Neural cell (in vitro differentiated cells): ENCODE measurements around the gene LAGE3. TPM values are rescaled to one million over a fixed set of nuclear protein-coding genes. Genes with fewer than 3 reads are reported as not detected.

Experiments
- H2AFZ ChIP-seq: fragments of 200-600, 300-800 bp; sonication (generic), shearing (Covaris generic); 2 replicates; pipeline ENCODE4 v1.6.0; 2014; ENCODE audit warnings: low read depth, mild to moderate bottlenecking, antibody characterized with exemption, low read length, moderate library complexity
- H3F3A ChIP-seq: fragments of 200-600 bp; shearing (Covaris generic); 2 replicates; pipeline ENCODE4 v1.6.1; 2016; ENCODE audit warnings: mild to moderate bottlenecking, moderate library complexity, mixed read lengths, antibody characterized with exemption, low read length; ENCODE audit not compliant: insufficient read depth, poor library complexity, severe bottlenecking
- H3K27ac ChIP-seq: fragments of 200-600, 300-800 bp; sonication (generic), shearing (Covaris generic); 2 replicates; pipeline ENCODE4 v1.5.1; 2014; ENCODE audit warnings: mild to moderate bottlenecking, low read length, moderate library complexity
- H3K27me3 ChIP-seq: fragments of 300-800, 200-600 bp; sonication (generic), shearing (Covaris generic); 2 replicates; pipeline ENCODE4 v1.6.0; 2014; ENCODE audit warnings: mild to moderate bottlenecking, low read depth, low read length, moderate library complexity; ENCODE audit not compliant: insufficient read depth
- H3K36me3 ChIP-seq: fragments of 300-800, 200-600 bp; sonication (generic), shearing (Covaris generic); 2 replicates; pipeline ENCODE4 v1.5.1; 2014; ENCODE audit warnings: mild to moderate bottlenecking, antibody characterized with exemption, low read length, moderate library complexity; ENCODE audit not compliant: insufficient read depth
- H3K4me2 ChIP-seq: fragments of 300-800, 200-600 bp; sonication (generic), shearing (Covaris generic); 2 replicates; pipeline ENCODE4 v1.6.0; 2014; ENCODE audit warnings: mild to moderate bottlenecking, low read length
- H3K4me3 ChIP-seq: fragments of 300-800, 200-600 bp; sonication (generic), shearing (Covaris generic); 2 replicates; pipeline ENCODE4 v1.5.1; 2014; ENCODE audit warnings: mild to moderate bottlenecking, low read length, moderate library complexity
- H3K79me2 ChIP-seq: fragments of 200-600 bp; shearing (Covaris generic); replicated peaks from 2 replicates; pipeline ENCODE4 v1.6.0; 2014; ENCODE audit warnings: mild to moderate bottlenecking, low read length, moderate library complexity; ENCODE audit not compliant: insufficient read depth
- H3K9ac ChIP-seq: fragments of 300-800, 200-600 bp; sonication (generic), shearing (Covaris generic); 2 replicates; pipeline ENCODE4 v1.6.1; 2016; ENCODE audit warnings: mild to moderate bottlenecking, low read length, mixed read lengths
- H3K9me2 ChIP-seq: fragments of 200-600 bp; shearing (Covaris generic); 2 replicates; pipeline ENCODE4 v1.6.1; 2016; ENCODE audit warnings: mild to moderate bottlenecking, low read length, mixed read lengths; ENCODE audit not compliant: insufficient read depth
- H3K9me3 ChIP-seq: fragments of 200-600, 300-800 bp; sonication (generic), shearing (Covaris generic); 2 replicates; pipeline ENCODE4 v1.6.1; 2016; ENCODE audit warnings: mild to moderate bottlenecking, mixed run types, low read length, moderate library complexity, mixed read lengths
- H4K20me1 ChIP-seq: fragments of 200-600 bp; shearing (Covaris generic); 2 replicates; pipeline ENCODE4 v1.6.1; 2016; ENCODE audit warnings: mild to moderate bottlenecking, mixed run types; ENCODE audit not compliant: insufficient read depth
- CTCF ChIP-seq: fragments of 450-650 bp; IDR thresholded peaks from 2 replicates; pipeline ENCODE4 v1.5.1; 2014; ENCODE audit warnings: antibody characterized with exemption, mild to moderate bottlenecking, moderate library complexity; ENCODE audit not compliant: poor library complexity, severe bottlenecking
- EP300 ChIP-seq: fragments of 450-650 bp; conservative IDR thresholded peaks from 2 replicates; pipeline ENCODE4 v1.6.1; 2014; ENCODE audit warnings: antibody characterized with exemption, mild to moderate bottlenecking, moderate library complexity; ENCODE audit not compliant: poor library complexity, severe bottlenecking
- EZH2 ChIP-seq: fragments of 200-600, 300-800 bp; shearing (Covaris generic), sonication (generic); IDR thresholded peaks from 2 replicates; pipeline ENCODE4 v1.6.1; 2014; ENCODE audit warnings: antibody characterized with exemption, low read length, borderline replicate concordance, mild to moderate bottlenecking; ENCODE audit not compliant: insufficient read depth, poor library complexity, severe bottlenecking
- MXI1 ChIP-seq: fragments of 450-650 bp; conservative IDR thresholded peaks from 2 replicates; pipeline ENCODE4 v1.6.1; 2014; ENCODE audit warnings: antibody characterized with exemption, mild to moderate bottlenecking; ENCODE audit not compliant: poor library complexity, severe bottlenecking
- POLR2AphosphoS5 ChIP-seq: IDR thresholded peaks from 2 replicates; pipeline ENCODE4 v1.6.1; 2012
- RAD21 ChIP-seq: fragments of 450-650 bp; conservative IDR thresholded peaks from 2 replicates; pipeline ENCODE4 v1.6.1; 2014; ENCODE audit warnings: antibody characterized with exemption, mild to moderate bottlenecking, moderate library complexity
- REST ChIP-seq: IDR thresholded peaks from 2 replicates; pipeline ENCODE4 v1.6.1; 2012; ENCODE audit warnings: borderline replicate concordance
- SMC3 ChIP-seq: fragments of 450-650 bp; conservative IDR thresholded peaks from 2 replicates; pipeline ENCODE4 v1.6.1; 2014; ENCODE audit warnings: antibody characterized with exemption, mild to moderate bottlenecking, moderate library complexity; ENCODE audit not compliant: poor library complexity
- TAF1 ChIP-seq: IDR thresholded peaks from 2 replicates; pipeline ENCODE4 v1.6.1; 2012; ENCODE audit warnings: low read depth
- polyA plus RNA-seq: library from polyadenylated mRNA; depleted of rRNA; stranded (reverse); fragments of >200 nt; gene quantifications from 2 replicates; pipeline ENCODE4 v1.2.3, GENCODE V29; 2014

Gene LAGE3
- polyA plus RNA-seq, 1 donor from 2014 or later, result 37.3 TPM

DNA sequence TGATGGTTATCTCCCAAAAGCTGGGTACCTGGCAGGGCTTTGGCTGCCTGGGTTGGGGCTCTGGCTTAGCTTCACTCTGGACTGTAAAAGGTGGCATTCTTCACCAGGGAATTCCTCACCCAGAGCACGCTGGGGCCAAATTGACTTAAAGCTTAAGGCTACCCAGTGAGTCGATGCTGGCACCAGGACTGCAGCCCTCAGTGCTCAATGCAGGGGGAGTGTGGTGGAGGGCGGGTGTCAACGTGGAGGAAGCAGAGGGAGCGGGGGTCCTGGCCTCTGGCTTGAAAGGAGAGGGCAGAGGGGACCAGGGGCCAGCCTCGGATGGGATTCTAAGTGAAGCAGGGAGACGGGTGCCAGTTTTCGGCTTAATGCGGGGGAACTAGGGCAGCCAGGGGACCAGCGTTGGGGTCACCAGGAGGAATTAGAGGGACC lies 35.6 kb downstream of the LAGE3 start:
- Histone ChIP-seq H3K9me2 (no peaks in the 10 kb centered on the region), H3K4me2 (no peak overlapping the region), H2AFZ (no peak overlapping the region), H3K27ac (peak overlapping the region; percentile 77), H3K79me2 (peaks cover 13% of the 10 kb centered on the region), H4K20me1 (no peaks in the 10 kb centered on the region), H3K36me3 (no peaks in the 10 kb centered on the region), H3F3A (no peaks in the 10 kb centered on the region), H3K9ac (peak overlapping the region; percentile 73), H3K9me3 (no peaks in the 10 kb centered on the region), H3K27me3 (no peaks in the 10 kb centered on the region), H3K4me3 (peak overlapping the region; percentile 60)
- no peak for TF ChIP-seq SMC3

DNA sequence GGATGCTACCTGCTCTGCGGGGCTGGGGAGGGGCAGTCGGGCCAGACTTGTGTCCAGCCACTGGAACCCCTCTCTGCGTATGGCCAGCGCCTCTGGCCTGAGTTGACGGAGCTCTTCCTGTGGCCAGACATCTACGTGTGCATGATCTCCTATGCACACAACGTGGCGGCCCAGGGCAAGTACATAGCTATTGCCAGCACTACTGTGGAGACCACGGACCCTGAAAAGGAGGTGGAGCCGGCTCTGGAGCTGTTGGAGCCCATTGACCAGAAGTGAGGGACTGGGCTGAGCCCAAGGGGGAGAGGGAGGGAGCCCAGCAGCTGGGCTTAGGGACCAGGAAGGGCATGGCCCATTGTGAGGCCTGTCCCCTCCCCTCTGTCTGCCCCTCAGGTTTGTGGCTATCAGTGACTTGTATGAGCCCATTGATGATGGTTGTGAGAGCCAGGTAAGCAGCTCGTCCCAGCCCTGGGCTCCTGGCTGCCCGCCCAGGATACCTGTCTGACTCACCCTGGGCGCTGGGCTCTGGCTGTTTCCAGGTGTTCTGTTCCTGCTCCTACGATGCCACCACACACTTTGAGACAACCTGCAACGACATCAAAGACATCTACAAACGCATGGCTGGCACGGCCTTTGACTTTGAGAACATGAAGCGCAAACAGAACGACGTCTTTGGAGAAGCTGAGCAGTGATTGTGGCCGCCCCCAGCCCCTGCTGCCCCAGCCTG lies 36.9 kb downstream of the LAGE3 start:
- no peaks in the 10 kb centered on the region for H3K9me2 ChIP-seq
- TF ChIP-seq MXI1, result no peak
- no peak for TF ChIP-seq CTCF
- no peak for TF ChIP-seq SMC3
- no peak for TF ChIP-seq POLR2AphosphoS5
- no peak for TF ChIP-seq RAD21
- TF ChIP-seq TAF1, result no peak
- TF ChIP-seq REST, result no peak
- no peak for TF ChIP-seq EP300
- TF ChIP-seq EZH2, result no peak
- H3F3A ChIP-seq, result no peaks in the 10 kb centered on the region
- no peaks in the 10 kb centered on the region for H3K9me3 ChIP-seq
- H3K36me3 ChIP-seq, result no peaks in the 10 kb centered on the region
- no peak overlapping the region for H3K4me2 ChIP-seq
- H3K27ac ChIP-seq, result no peak overlapping the region
- peaks cover 23% of the 10 kb centered on the region for H3K79me2 ChIP-seq
- no peak overlapping the region for H2AFZ ChIP-seq
- H3K27me3 ChIP-seq, result no peaks in the 10 kb centered on the region
- no peak overlapping the region for H3K9ac ChIP-seq
- H4K20me1 ChIP-seq, result no peaks in the 10 kb centered on the region
- H3K4me3 ChIP-seq, result no peak overlapping the region
